ENCODE measurements around the gene RLN3.

DNA sequence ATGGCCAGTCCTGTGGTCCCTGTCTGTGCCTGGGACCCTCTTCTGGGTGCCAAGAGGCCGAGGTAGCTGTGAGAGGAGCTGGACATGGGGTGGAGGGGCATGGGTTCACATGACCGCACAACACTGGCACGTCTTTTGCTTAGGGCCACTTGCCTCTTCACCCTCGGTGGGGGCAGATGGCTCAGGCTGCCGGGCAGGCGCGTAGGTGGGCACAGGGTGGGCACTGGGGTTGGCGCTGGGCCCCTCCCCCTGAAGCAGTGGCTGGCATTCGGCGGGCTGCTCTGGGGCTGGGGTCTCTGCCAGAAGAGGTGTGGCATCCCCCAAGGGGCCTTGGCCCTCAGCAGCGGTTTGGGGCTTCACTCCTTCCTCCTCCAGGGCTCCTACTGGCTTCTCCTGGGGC, 25.6 kb downstream of the RLN3 start:
- no peak for TF ChIP-seq EZH2 (IDR thresholded peaks at IDR 0.05)
- no peak for TF ChIP-seq POLR2AphosphoS5 (IDR thresholded peaks at IDR 0.05; ENCODE audit: borderline replicate concordance, low read depth, low read length)
